MM.1S (cell line): ENCODE results near the gene CREB3L1.

Source experiments
- CTCF ChIP-seq: fragments of 300-600 bp; sonication (generic); IDR thresholded peaks from 2 replicates; pipeline ENCODE4 v1.5.1; 2016; ENCODE audit warnings: antibody characterized with exemption, low read length, mixed read lengths
- EZH2 ChIP-seq: fragments of 300-600 bp; sonication (generic); optimal IDR thresholded peaks from 2 replicates; pipeline ENCODE3; 2017; ENCODE audit warnings: low read depth, mild to moderate bottlenecking, antibody characterized with exemption, low read length, mixed read lengths

GRCh38 chr11:46302866-46303265, 25.4 kb downstream of the CREB3L1 start:
- TF ChIP-seq CTCF, result no peak
- TF ChIP-seq EZH2, result no peak
